ELR (cell line): Measurements from ENCODE around the gene RHOB.

Experiments
- DNase-seq: peaks from one replicate; pipeline ENCODE4 v3.0.0-alpha.2; 2015; ENCODE audit warnings: low read depth

RHOB gene

DNA sequence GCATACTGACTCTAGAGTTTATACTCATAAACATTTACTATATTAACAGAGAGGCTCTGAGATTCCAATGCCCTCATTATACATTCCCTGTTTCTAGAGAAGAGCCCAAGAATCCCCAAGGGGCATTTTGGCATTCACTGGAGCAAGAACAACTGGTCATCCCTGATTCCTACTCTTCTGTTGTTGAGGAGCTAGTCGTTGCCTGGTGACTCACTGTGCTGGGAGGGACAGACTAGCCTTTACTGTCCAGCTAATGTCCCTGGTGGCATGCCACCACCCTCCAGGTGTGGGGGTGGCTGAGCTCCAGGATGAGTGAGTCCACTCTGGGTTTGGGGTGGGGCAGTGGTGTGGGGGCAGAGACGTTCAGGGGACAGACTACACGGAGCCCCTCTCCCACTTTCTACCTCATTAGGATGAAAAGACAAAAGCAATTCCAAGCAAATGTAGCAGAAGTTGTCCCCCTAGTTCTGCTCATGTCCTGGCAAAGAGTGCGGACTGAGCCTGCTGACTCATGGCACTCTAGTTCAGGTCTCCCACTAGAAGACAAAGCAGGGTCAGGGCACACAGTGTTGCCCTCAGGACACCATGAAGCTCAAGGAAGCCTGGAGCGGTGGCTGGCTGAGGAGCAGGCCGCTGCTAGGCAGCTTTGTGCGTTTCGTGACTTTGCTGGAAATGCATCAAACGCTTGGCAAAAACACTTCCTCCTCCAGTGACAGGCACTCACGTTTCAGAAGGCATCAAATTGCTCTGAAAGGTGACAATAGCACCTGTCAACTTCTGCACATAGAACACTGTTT, 49.4 kb downstream of the RHOB start:
- peak; percentile 64 for DNase-seq

DNA sequence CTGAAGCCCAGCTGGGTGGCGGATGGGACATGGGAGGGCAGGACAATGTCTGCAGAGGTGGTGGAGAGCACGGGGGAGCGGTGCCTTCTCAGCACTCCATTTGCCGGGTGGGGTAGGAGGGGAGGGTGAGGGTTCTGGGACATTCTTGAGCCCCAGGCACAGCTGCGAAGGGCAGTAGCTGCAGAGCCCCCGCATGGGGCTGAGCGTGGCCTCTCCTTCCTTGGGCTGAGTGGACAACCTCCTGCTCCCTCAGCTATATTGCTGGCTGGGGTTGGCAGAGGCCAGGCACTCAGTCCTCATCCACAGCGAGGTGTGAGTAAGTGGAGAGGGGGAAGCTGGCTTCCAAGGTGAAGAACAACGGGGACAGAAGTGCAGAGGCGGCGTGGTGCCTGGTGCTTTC, 50.1 kb downstream of the RHOB start:
- no peak for DNase-seq
